Measurements from ENCODE around the gene ARL8B. TPM values are rescaled to one million over a fixed set of nuclear protein-coding genes. Genes with fewer than 3 reads are reported as not detected.

The ARL8B gene
- polyA plus RNA-seq, 1 experiment, result 47.0 TPM

GRCh38 chr3:5087209-5087608, 34.9 kb upstream of the ARL8B start:
- Histone ChIP-seq H3K27me3 (ENCODE audit: control insufficient read depth, insufficient read depth, low read length) (peaks cover 9% of the 10 kb centered on the region), H3K9me3 (ENCODE audit: control insufficient read depth, insufficient read depth, low read length) (no peaks in the 10 kb centered on the region), H3K4me3 (ENCODE audit: low read depth, low read length) (no peak overlapping the region), H3K27ac (ENCODE audit: low read depth, low read length) (no peak overlapping the region)
- CTCF ChIA-PET, result interaction anchor here (0.7 kb wide), 1 partner anchor 60 kb away, joined by 3 read pairs; no protein-coding TSS in a partner anchor
- TF ChIP-seq, protein P1, sequence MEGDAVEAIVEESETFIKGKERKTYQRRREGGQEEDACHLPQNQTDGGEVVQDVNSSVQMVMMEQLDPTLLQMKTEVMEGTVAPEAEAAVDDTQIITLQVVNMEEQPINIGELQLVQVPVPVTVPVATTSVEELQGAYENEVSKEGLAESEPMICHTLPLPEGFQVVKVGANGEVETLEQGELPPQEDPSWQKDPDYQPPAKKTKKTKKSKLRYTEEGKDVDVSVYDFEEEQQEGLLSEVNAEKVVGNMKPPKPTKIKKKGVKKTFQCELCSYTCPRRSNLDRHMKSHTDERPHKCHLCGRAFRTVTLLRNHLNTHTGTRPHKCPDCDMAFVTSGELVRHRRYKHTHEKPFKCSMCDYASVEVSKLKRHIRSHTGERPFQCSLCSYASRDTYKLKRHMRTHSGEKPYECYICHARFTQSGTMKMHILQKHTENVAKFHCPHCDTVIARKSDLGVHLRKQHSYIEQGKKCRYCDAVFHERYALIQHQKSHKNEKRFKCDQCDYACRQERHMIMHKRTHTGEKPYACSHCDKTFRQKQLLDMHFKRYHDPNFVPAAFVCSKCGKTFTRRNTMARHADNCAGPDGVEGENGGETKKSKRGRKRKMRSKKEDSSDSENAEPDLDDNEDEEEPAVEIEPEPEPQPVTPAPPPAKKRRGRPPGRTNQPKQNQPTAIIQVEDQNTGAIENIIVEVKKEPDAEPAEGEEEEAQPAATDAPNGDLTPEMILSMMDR (IDR thresholded peaks at IDR 0.05; ENCODE audit: low read depth, low read length), result no peak
- DNase-seq (ENCODE audit: low read depth, low spot score), result no peak
- POLR2A ChIA-PET, result interaction anchor here (0.6 kb wide), 1 partner anchor 594 kb away, joined by 3 read pairs; the partner anchor contains the start of gene ITPR1

- Histone ChIP-seq H3K9me3 (ENCODE audit: control insufficient read depth, insufficient read depth, low read length) (no peaks in the 10 kb centered on the region), H3K27ac (ENCODE audit: low read depth, low read length) (no peak overlapping the region), H3K27me3 (ENCODE audit: control insufficient read depth, insufficient read depth, low read length) (peaks cover 9% of the 10 kb centered on the region), H3K4me3 (ENCODE audit: low read depth, low read length) (no peak overlapping the region)
- TF ChIP-seq, protein P1 (IDR thresholded peaks at IDR 0.05; ENCODE audit: low read depth, low read length), result no peak
- ChIA-PET POLR2A (no interaction called here), CTCF (no interaction called here)
- DNase-seq (ENCODE audit: low read depth, low spot score), result no peak
Measured at GRCh38 chr3:5090197-5090596, 31.9 kb upstream of the ARL8B start.

DNA sequence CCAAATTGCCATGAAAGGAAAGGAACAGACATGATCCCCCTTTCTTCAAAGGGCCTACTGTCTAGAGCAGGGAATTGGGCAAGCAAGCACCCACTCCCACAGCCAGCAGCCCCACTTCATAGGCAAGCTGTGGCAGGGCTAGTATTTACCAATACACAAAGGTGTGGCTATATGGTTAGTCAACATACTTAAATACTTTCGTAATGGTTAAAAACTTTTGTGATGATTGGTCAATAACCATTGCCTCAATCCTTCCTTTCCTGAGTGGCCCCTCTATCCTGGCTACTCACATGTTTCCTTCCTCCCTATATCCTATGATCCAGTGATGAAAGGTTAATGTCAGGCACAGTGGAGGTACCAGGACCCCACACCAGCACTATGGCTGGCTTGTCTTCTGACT, 30.1 kb upstream of the ARL8B start:
- POLR2A ChIA-PET, result no interaction called here
- no peak overlapping the region for H3K27ac ChIP-seq (ENCODE audit: low read depth, low read length)
- no peaks in the 10 kb centered on the region for H3K9me3 ChIP-seq (ENCODE audit: control insufficient read depth, insufficient read depth, low read length)
- CTCF ChIA-PET, result interaction anchor here (0.6 to 0.9 kb wide), 2 partner anchors 22 to 381 kb away, joined by 3 to 5 read pairs; no protein-coding TSS in a partner anchor
- TF ChIP-seq, protein P1 (IDR thresholded peaks at IDR 0.05; ENCODE audit: low read depth, low read length), result no peak
- H3K4me3 ChIP-seq (ENCODE audit: low read depth, low read length), result no peak overlapping the region
- H3K27me3 ChIP-seq (ENCODE audit: control insufficient read depth, insufficient read depth, low read length), result peaks cover 18% of the 10 kb centered on the region
- DNase-seq (ENCODE audit: low read depth, low spot score), result no peak

DNA sequence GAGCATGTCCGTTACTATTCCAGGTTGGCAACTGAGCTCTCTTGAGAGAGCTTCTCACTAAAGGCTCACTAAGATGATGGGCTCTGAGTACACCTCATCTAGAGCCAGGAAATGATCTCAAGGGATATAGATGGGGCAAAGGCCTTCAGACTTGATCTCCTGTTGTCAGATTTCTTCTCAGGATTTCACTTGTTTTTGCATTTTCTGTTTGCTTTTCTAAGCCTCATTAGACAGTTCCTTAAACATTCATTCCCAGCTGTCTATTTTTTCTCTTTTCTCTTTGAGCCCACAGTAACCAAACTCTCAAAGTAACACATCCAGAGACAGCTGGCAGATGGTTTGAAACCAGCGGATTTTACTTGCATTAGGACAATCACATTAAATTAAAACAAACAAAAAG, 28.4 kb upstream of the ARL8B start:
- H3K27ac ChIP-seq (ENCODE audit: low read depth, low read length), result no peak overlapping the region
- H3K9me3 ChIP-seq (ENCODE audit: control insufficient read depth, insufficient read depth, low read length), result no peaks in the 10 kb centered on the region
- no peak for DNase-seq (ENCODE audit: low read depth, low spot score)
- ChIA-PET CTCF (interaction anchor here (0.7 to 1.3 kb wide), 4 partner anchors 10 to 743 kb away, joined by 3 to 7 read pairs (median 3); no protein-coding TSS in a partner anchor), POLR2A (no interaction called here)
- TF ChIP-seq, protein P1 (IDR thresholded peaks at IDR 0.05; ENCODE audit: low read depth, low read length), result no peak
- H3K4me3 ChIP-seq (ENCODE audit: low read depth, low read length), result no peak overlapping the region
- peaks cover 19% of the 10 kb centered on the region for H3K27me3 ChIP-seq (ENCODE audit: control insufficient read depth, insufficient read depth, low read length)

- ChIA-PET POLR2A (no interaction called here), CTCF (interaction anchor here (1.0 to 1.4 kb wide), 2 partner anchors 26 to 384 kb away, joined by 3 to 5 read pairs; no protein-coding TSS in a partner anchor)
- Histone ChIP-seq H3K27ac (ENCODE audit: low read depth, low read length) (no peak overlapping the region), H3K9me3 (ENCODE audit: control insufficient read depth, insufficient read depth, low read length) (no peaks in the 10 kb centered on the region), H3K27me3 (ENCODE audit: control insufficient read depth, insufficient read depth, low read length) (peaks cover 19% of the 10 kb centered on the region), H3K4me3 (ENCODE audit: low read depth, low read length) (peak overlapping the region; percentile 39)
- DNase-seq (ENCODE audit: low read depth, low spot score), result no peak
- TF ChIP-seq, protein P1 (IDR thresholded peaks at IDR 0.05; ENCODE audit: low read depth, low read length), result peak; percentile 19; the same call in 1 of the 2 replicates
Measured at GRCh38 chr3:5095886-5096285, 26.2 kb upstream of the ARL8B start.
